ENCODE data around the gene PCDH15.

PCDH15 gene

DNA sequence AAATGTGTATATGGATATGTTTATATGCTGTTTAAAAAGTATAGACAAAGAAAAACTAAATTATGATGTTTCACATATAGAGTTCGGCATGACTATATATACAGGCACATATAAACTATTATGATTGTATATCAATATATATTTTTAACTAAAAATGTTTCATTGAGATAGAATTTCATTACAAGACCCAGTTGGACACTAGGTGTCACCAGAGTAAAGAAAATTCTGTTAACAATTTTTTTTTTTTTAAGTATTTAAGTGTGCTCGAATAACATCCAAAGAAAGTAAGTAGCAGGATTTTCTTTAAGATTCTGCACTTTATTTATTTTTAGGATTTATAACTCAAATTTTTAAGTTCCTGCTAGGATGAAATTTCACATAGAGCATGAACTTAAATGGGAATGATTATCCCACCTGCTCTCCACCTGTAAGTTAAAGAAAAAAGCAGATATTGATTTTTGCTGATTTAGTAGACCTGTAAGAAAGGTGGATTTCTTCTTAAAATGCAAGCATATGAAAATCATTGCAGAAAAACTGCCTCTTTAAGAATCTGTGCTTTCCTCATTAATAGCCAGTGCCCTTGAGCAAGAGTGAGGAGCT lies 961.5 kb downstream of the PCDH15 start:
- no peak for DNase-seq

DNA sequence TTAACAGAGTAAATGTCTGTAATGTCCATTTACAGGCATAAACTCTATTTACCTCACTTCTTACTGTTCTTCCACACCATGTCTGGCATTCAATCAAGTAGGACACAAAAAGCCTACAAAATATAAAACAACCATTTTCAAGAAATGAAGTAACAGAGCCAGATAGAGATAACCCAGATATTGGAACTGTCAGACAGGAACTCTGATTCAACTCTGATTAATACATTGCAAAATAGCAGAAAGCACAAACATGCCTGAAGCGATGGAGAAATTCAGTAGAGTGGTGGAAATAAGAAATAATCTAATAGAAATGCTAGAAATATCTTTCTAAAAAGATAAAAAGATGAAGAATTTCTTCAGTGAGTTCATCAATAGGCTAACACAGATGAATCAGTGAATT lies 964.4 kb downstream of the PCDH15 start:
- no peak for DNase-seq

DNA sequence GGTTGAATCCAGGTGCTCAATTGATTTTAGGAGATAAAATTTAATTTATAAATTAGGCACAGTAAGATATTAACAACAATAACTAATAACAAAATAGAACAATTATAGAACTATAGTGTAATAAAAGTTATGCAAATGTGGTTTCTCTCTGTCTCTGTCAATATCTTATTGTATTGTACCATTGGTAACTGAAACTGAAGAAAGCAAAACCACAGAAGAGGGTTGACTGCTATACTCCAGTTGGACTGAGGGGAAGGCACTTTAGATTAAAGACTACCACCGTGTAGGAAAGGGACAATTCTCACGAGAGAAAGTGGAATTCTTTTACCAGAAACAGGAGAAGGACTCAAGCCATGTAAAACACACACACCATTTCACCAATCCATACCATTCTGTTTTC lies 967.1 kb downstream of the PCDH15 start:
- no peak for DNase-seq

DNA sequence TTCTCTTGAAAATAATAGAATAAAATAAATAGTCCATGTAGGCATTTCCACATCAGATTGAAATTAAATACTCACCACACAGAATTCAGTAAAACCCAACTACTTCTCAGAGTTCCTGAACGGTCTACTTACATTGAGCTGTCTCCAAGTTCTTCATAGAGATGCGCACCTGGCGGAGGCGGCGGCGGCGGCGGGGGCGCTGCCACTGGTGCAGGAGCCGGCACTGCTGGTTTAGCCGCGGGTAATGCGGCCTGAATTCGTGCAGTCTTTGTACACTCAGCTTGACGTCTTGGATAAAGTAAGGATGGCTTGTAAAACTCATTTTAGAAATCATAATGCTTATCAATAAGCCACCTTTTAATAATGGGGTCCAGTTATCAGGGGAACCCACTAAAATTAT lies 973.8 kb downstream of the PCDH15 start:
- DNase-seq, result no peak

DNA sequence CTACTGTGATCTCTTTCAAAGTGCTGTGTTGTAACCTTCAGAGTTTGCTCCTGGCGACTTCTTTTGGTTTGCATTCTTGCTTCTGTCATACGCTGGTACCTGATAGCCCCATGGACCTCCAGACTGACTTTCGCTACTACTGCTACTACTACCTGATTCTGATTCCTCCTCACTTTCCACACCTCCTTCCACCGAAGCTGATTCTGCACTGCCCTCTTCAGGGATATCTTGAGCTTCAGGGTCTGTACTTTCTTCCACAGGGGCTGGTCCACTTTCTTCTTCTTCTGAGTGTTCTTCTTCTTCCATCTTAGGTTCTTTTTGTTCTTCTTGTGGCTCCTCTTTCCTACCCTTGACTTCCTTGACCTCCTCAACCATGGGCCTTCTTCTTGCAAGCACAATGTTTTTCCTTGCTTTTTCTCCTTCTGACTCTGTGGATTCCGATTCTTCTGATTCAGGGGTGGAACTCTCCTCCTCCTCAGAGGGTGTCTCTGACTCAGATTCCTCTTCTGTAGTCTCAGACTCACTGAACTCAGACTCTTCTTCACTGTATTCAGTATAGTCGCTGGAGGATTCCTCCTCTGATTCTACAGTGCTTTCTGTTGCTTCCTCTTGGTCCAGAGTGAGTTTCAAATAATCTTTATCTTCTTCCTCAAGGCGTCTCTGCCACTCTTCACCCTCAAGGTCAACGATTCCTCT lies 992.2 kb downstream of the PCDH15 start:
- DNase-seq, result no peak

DNA sequence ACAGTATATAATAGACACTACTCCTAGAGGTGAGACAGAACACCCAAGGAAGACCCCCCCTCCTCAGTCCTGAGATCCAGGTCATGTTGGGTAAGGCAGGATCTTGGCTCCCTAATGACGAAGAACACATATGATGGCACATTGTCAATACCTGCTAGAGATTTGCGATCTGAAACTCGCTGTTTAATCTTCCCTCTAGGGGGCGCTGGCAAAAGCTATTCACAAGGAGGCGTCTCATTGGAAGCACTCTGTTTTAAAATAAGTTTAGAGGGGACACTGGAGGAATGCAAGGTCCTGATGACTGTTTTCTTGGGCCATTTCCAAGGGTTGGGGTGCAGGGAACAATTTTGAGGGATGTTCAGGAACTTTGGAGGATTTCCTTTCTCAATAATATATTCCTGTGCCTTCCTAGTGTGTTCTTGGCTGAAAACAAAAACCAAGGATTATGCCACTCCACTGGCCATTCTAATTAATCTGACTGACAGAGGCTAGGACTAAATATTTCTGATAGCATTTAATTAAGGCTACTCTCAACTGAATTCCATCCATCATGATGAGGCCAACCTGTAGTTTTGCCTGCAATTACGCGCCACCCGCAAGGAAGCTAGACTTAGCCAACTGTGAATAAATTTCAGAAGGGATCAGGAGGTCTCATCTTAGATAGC lies 1014.7 kb downstream of the PCDH15 start:
- DNase-seq, result no peak

DNA sequence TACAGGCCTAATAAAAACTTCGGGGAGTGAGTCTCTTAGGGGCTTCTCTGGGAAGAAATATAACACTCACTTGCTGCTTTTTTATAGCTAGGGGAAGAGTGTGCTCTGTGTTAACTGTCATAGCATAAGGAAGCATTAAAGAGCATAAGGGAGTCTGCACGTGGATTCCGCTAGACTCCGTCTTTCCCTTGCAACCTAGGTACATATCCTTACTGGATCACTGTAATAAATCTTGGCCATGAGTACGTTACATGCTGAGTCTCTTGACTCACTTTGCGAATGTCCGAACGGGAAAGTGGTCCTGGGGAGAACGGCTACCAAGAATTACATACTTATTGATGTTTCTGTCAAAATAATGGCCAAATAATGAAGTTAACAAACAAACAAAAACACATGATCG lies 1029.3 kb downstream of the PCDH15 start:
- no peak for DNase-seq

DNA sequence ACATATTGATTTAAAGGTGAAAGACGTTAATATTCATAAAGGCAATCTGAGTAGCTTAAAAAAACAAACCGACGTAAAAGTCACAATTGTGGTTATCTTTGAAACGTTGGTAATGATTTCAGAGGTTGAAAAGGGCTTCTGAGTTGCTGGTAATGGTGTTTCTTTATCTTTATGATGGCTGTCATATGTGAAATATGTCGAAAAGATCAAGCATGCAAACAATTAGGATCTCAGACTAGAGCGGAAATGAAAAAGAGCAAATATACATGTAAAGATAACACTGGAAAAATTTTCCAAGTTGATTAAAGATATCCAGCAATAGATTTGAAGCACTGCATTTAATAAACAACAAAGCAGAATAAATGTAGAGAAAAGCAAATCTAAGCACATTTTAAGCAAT lies 1030.1 kb downstream of the PCDH15 start:
- DNase-seq, result no peak

DNA sequence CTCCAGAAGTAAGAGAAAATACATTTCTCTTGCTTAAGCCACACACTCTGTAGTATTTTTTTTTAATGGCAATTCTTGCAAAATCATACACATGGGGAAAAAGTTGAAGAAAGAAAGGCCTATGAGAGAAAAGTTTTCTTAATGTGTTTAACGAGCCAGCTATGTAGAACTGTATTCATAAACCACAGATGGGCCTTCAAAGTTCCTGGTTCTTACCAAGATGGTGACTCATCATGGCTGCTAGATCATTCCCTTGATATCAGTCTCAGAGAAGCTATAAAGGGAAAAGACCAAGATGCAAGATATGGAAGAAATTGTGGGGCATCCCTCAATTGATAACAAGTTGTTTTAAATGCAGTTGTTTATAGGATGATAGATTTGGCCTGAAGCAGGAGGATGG lies 1035.7 kb downstream of the PCDH15 start:
- no peak for DNase-seq

DNA sequence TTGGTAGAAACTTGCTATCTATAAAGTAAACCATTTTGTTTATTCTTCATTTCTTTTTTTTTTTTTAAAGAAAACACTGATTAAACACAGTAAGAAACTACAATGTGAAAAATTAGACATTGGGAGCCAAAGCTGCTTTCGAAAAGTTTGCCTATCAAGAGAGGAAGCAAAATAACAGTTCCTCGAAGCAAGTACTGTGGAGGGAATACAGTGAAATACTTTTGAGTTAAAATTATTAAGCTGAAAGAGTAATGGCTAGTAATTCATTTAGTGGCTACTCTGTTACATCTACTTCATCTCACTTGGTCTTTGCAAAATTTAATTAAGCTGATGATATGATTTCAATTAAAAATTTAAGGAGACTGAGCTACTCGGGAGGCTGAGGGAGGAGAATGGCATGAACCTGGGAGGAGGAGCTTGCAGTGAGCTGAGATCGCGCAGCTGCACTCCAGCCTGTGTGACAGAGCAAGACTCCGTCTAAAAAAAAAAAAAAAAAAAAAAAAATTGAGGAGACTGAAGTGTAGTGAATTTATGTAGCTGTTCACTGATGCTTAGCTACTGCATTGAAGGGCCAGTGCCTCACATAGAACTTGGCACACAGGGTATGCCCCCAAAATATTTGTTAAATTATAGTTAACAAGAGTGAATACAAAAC lies 1046.3 kb downstream of the PCDH15 start:
- no peak for DNase-seq

Measured in activated CD8-positive, alpha-beta memory T cell treated with anti-CD3 and anti-CD28 coated beads for 24 hours (primary cell).